Measurements from ENCODE around the gene NLGN1. TPM values are rescaled to one million over a fixed set of nuclear protein-coding genes. Genes with fewer than 3 reads are reported as not detected.

NLGN1 gene
- total and polyA plus RNA-seq, 9 of the 15 experiments (the other 6 are each of a cell fraction or from before 2014, with no cell fraction given), result under 0.01 to 0.01 TPM; not detected in 7

DNA sequence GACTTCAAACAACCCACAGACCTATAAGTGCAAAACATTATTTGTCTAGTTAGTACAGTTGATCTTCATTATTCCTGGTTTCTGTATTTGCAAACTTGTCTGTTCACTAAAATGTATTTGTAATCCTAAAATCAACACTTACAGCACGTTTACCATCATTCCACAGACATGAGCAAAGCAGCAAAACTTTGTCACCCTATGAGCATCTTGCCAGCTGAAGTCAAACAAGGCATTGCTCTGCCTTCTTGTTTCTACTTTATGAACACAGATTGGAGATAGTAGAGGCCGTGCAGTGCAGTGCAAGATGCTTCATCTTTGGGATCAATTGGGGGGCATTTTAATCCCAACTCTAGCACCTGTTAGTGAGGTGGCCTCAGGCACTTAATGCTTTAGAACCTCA lies 202.1 kb downstream of the NLGN1 start (continued):
- TF ChIP-seq, protein P1, sequence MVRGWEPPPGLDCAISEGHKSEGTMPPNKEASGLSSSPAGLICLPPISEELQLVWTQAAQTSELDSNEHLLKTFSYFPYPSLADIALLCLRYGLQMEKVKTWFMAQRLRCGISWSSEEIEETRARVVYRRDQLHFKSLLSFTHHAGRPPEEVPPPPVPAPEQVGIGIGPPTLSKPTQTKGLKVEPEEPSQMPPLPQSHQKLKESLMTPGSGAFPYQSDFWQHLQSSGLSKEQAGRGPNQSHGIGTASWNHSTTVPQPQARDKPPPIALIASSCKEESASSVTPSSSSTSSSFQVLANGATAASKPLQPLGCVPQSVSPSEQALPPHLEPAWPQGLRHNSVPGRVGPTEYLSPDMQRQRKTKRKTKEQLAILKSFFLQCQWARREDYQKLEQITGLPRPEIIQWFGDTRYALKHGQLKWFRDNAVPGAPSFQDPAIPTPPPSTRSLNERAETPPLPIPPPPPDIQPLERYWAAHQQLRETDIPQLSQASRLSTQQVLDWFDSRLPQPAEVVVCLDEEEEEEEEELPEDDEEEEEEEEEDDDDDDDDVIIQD (CRISPR knock-in tag; IDR thresholded peaks at IDR 0.05), result no peak
- TF ChIP-seq CAMTA2 (CRISPR knock-in tag; conservative IDR thresholded peaks at IDR 0.05) (no peak), MYC (IDR thresholded peaks at IDR 0.05; ENCODE audit: low read depth, low read length) (no peak), MYC (CRISPR knock-in tag; IDR thresholded peaks at IDR 0.05; ENCODE audit: borderline replicate concordance, low read depth) (no peak), HMGN3 (IDR thresholded peaks at IDR 0.05; ENCODE audit: borderline replicate concordance, extremely low read depth, insufficient read length, low read depth, low read length) (no peak)
- TF ChIP-seq, protein P2, sequence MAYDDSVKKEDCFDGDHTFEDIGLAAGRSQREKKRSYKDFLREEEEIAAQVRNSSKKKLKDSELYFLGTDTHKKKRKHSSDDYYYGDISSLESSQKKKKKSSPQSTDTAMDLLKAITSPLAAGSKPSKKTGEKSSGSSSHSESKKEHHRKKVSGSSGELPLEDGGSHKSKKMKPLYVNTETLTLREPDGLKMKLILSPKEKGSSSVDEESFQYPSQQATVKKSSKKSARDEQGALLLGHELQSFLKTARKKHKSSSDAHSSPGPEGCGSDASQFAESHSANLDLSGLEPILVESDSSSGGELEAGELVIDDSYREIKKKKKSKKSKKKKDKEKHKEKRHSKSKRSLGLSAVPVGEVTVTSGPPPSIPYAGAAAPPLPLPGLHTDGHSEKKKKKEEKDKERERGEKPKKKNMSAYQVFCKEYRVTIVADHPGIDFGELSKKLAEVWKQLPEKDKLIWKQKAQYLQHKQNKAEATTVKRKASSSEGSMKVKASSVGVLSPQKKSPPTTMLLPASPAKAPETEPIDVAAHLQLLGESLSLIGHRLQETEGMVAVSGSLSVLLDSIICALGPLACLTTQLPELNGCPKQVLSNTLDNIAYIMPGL (CRISPR knock-in tag; IDR thresholded peaks at IDR 0.05), result no peak

DNA sequence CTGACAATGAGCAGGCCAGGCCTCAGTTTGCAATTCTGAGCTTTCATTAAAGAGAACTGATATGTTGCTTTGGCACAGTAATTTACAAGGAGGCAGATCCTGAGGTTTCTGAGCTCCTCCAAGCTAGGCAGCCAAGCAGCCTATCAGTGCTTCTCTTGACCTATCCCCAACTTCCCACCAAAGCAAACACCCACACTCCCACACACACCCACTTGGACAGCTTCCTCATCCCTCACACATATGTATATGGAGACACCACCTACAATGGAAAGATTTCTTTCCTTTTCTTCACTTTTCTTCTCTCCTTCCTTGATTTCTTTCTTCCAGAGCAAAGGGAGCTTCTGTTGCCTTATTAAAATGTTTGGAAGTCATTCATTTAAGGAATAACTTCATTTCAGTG lies 217.0 kb downstream of the NLGN1 start:
- no peaks in the 10 kb centered on the region for H3K9me3 ChIP-seq (replicated peaks; ENCODE audit: control insufficient read depth, insufficient read depth, low read depth, low read length)
- H3K79me2 ChIP-seq (ENCODE audit: control insufficient read depth, insufficient read depth, low read length), result no peaks in the 10 kb centered on the region
- no peak overlapping the region for H3K4me2 ChIP-seq (ENCODE audit: insufficient read depth, low read length)
- DNase-seq (ENCODE audit: extremely low read depth in 1 of 4, low spot score in 3 of 4) (no peak), FAIRE-seq (no peak), ATAC-seq (no peak)
- no TSS peak for BruUV-seq (replicated peaks)
- no peaks in the 10 kb centered on the region for H3K4me1 ChIP-seq (replicated peaks in 1 of 2; ENCODE audit: control insufficient read depth in 2 of 2, insufficient read depth in 2 of 2, low read length in 2 of 2)
- H3K4me3 ChIP-seq, result no peak overlapping the region
- ChIA-PET CTCF (ENCODE audit: low intra/inter-chr PET ratio) (no interaction called here), POLR2A (no interaction called here)
- no peaks in the 10 kb centered on the region for H4K20me1 ChIP-seq (replicated peaks; ENCODE audit: control insufficient read depth, insufficient read depth, low read length)
- no peaks in the 10 kb centered on the region for H3K36me3 ChIP-seq (ENCODE audit: control insufficient read depth, insufficient read depth, low read length)
- no peak overlapping the region for H2AFZ ChIP-seq (ENCODE audit: low read depth, low read length)
- no peak overlapping the region for H3K27ac ChIP-seq (ENCODE audit: extremely low read depth, low read depth, low read length)
- H3K9ac ChIP-seq (ENCODE audit: insufficient read depth in 1 of 2, low read depth in 2 of 2, low read length in 2 of 2), result no peak overlapping the region
- no peak for TF ChIP-seq ZNF77 (CRISPR knock-in tag; IDR thresholded peaks at IDR 0.05)
- TF ChIP-seq, protein P3, sequence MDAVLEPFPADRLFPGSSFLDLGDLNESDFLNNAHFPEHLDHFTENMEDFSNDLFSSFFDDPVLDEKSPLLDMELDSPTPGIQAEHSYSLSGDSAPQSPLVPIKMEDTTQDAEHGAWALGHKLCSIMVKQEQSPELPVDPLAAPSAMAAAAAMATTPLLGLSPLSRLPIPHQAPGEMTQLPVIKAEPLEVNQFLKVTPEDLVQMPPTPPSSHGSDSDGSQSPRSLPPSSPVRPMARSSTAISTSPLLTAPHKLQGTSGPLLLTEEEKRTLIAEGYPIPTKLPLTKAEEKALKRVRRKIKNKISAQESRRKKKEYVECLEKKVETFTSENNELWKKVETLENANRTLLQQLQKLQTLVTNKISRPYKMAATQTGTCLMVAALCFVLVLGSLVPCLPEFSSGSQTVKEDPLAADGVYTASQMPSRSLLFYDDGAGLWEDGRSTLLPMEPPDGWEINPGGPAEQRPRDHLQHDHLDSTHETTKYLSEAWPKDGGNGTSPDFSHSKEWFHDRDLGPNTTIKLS (IDR thresholded peaks at IDR 0.05; ENCODE audit: borderline replicate concordance, low read depth), result no peak
- no peaks in the 10 kb centered on the region for H3K9me1 ChIP-seq (ENCODE audit: control insufficient read depth, insufficient read depth, low read length)
- in situ Hi-C loops (cut with MboI), result no loop called here
- intact Hi-C loops (cut with micrococcal nuclease), result no loop called here
- H3K27me3 ChIP-seq (ENCODE audit: control insufficient read depth in 2 of 2, insufficient read depth in 2 of 2, low read length in 2 of 2), result no peaks in the 10 kb centered on the region
